Fibroblast of skin of left biceps (primary cell): ENCODE measurements around the gene YES1.

Experiments used
- DNase-seq, 2 experiments: peaks; one replicate each; pipeline ENCODE4 v3.0.0-alpha.2; 2013; ENCODE audit warnings: low read depth in 2 of 2

Gene YES1

GRCh38 chr18:811892-812375 lies at the start of gene YES1:
TSS of gene YES1 (minus strand) at chr18:812242. CDS start at chr18:756827, 55,415 bp downstream.
- DNase-seq: no peak

- DNase-seq: no peak
These were observed 45.9 kb upstream of the YES1 start for GRCh38 chr18:857986-858385.

- DNase-seq: no peak
These were observed 41.4 kb upstream of the YES1 start for GRCh38 chr18:853471-853870.

GRCh38 chr18:850960-851359 lies 38.9 kb upstream of the YES1 start:
- no peak for DNase-seq

GRCh38 chr18:849021-849420 lies 37.0 kb upstream of the YES1 start:
- no peak for DNase-seq

- DNase-seq: no peak
These were observed 36.2 kb upstream of the YES1 start for GRCh38 chr18:848062-848861.

- peak; percentile 42 to 53 for DNase-seq
These were observed 33.2 kb upstream of the YES1 start for GRCh38 chr18:845152-845819.

- DNase-seq: no peak
These were observed 29.8 kb upstream of the YES1 start for GRCh38 chr18:841647-842370.

GRCh38 chr18:840516-840915 lies 28.5 kb upstream of the YES1 start:
- DNase-seq: no peak

- DNase-seq: no peak
These were observed 28.0 kb upstream of the YES1 start for GRCh38 chr18:840023-840408.

- peak; percentile 53 to 63 for DNase-seq
These were observed 27.4 kb upstream of the YES1 start for GRCh38 chr18:839224-840022.

GRCh38 chr18:837922-838321 lies 25.9 kb upstream of the YES1 start:
- DNase-seq: no peak

- no peak for DNase-seq
These were observed 22.2 kb upstream of the YES1 start for GRCh38 chr18:834082-834720.

GRCh38 chr18:833197-833596 lies 21.2 kb upstream of the YES1 start:
- DNase-seq: no peak

GRCh38 chr18:832085-832681 lies 20.1 kb upstream of the YES1 start:
- no peak for DNase-seq

GRCh38 chr18:830315-830901 lies 18.4 kb upstream of the YES1 start:
- no peak for DNase-seq

- no peak for DNase-seq
These were observed 17.4 kb upstream of the YES1 start for GRCh38 chr18:829432-829831.

- no peak for DNase-seq
These were observed 15.1 kb upstream of the YES1 start for GRCh38 chr18:827093-827677.

- DNase-seq: no peak
These were observed 14.0 kb upstream of the YES1 start for GRCh38 chr18:825891-826585.
